GM18951 (cell line): ENCODE data around the gene CMTM1.

ENCODE experiments used
- POLR2A ChIP-seq: IDR thresholded peaks from 4 replicates; pipeline ENCODE4 v1.6.1; 2011; ENCODE audit warnings: mild to moderate bottlenecking; ENCODE audit not compliant: insufficient read length, insufficient read depth; ENCODE audit errors: extremely low read depth
- in situ Hi-C: fragments of 300-500 bp; cut with MboI; formaldehyde crosslinking; loops from one replicate; pipeline ENCODE4 v1.12.0; 2022; ENCODE audit warnings: low sequenced_read_pairs, mixed read lengths, inconsistent platforms; ENCODE audit not compliant: unreplicated experiment

The CMTM1 gene

DNA sequence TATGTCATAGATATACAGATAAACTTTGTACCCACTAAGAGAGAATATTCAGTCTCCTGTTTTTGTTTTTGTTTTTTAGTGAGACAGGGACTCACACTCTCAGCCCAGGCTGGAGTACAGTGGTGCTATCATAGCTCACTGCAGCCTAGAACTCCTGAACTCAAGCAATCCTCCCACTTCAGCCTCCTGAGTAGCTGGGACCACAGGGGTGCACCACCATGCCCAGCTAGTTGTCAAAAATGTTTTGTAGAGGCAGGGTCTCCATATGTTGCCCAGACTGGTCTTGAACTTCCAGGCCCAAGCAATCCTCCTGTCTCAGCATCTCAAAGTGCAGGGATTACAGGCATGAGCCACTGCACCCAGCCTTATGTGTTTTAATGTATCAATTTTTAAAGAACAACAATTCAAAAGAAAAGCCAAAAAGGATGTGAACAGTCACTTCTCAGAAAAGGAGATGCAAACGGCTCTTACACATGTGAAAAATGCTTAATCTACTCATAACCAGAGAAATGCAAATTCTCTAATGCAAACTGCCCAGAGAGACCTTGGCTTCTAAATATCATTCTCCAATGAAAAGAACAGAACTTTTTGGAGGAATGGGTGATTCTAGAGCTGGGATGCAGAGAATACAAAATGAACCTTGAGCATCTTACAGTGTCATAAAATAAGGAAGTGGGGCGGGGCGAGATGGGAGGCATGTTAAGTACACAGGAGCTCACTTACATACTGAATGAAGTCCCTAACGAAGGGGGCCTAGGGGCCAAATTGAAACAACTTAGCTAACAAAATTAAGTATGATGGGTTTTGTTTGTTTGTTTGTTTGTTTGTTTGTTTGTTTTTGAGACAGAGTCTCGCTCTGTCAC lies 31.0 kb downstream of the CMTM1 start:
- in situ Hi-C loops, result loop anchor here (10.0 kb wide), 1 partner anchor 182 kb away; no protein-coding TSS in a partner anchor
- no peak for TF ChIP-seq POLR2A

DNA sequence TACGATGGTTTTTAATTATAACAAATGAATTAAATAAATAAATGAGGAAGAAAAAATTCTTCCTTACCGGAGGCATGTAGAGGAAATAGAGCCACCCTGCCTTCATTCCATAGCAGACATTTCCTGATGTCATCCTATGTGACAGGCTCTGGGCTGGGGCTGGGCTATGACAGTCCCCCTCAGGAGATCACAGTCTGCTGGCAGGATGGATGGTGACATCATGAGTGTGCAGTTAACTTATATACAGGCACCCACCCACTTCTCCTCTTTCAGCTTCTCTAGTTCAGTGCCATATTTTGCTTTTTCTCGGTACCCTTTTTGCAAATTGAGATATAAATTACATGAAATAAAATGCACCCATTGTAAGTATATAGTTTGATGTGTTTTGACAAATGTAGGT lies 31.9 kb downstream of the CMTM1 start:
- in situ Hi-C loops, result loop anchor here (10.0 kb wide), 1 partner anchor 183 kb away; no protein-coding TSS in a partner anchor
- no peak for TF ChIP-seq POLR2A

DNA sequence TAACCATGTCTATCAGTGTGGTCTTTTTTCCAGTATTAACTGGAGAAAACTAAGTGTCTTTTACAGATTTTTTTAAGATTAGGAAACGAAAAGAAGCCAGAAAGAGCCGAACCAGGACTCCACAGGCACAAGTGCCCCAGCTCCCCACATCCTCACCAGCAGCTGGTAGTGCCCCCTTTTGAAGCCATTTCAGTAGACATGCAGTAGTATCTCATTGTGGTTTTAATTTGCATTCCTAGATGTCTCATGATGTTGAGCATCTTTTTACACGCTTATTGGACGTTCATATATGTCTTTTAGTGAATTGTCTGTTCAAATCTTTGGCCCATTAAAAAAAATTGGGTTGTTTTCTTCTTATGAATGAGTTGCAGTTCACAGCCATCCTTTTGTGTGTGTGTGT lies 33.5 kb downstream of the CMTM1 start:
- TF ChIP-seq POLR2A, result no peak
- in situ Hi-C loops, result loop anchor here (10.0 kb wide), 1 partner anchor 185 kb away; no protein-coding TSS in a partner anchor

- no peak for TF ChIP-seq POLR2A
- in situ Hi-C loops, result no loop called here
These were observed 34.2 kb downstream of the CMTM1 start for GRCh38 chr16:66600477-66600876.

GRCh38 chr16:66601471-66601870 lies 35.2 kb downstream of the CMTM1 start:
- TF ChIP-seq POLR2A, result no peak
- in situ Hi-C loops, result no loop called here

GRCh38 chr16:66603537-66604375 lies 37.5 kb downstream of the CMTM1 start:
- in situ Hi-C loops, result no loop called here
- peak; percentile 20 for TF ChIP-seq POLR2A

DNA sequence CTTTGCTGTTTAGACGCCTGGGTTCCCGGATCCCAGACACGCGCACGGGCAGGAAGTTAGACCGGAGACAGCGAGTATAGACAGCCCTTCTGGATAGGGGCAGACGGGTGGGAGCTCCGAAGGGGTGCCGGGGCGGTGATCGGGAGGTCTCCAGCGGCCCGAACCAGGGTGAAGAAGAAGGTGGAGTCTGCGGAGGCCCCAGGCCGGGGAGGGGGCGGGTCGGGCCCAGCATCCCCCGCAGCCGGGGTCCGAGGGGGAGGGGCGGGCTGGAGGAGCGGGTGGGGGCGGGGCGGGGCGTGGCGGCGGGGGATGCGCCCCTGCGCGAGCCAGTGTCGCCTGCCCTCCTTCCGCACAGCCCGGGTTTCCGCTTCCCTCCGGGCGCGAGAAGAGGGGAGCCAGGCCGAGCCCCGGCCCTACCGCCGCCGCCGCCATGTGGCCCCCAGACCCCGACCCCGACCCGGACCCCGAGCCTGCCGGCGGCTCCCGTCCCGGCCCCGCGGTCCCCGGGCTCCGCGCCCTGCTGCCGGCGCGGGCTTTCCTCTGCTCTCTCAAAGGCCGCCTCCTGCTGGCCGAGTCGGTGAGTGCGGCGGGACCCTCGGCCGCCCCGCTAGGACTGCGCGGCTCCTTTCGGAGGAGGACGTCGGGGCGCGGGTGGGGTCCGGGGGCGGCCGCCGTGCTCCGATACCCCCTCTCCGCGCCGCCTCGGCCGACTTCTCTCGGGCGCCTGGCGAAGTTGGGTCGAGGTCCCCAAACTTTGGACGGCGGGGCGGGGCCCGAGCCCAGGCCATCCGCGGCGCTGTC lies 38.3 kb downstream of the CMTM1 start, which contains the start of gene CMTM3:
Gene CMTM3 (plus strand): TSS at position 329 of the 801 bp plus-strand sequence. CDS start 102 bp downstream, at position 431.
- TF ChIP-seq POLR2A, result peak; percentile 7
- in situ Hi-C loops, result no loop called here

DNA sequence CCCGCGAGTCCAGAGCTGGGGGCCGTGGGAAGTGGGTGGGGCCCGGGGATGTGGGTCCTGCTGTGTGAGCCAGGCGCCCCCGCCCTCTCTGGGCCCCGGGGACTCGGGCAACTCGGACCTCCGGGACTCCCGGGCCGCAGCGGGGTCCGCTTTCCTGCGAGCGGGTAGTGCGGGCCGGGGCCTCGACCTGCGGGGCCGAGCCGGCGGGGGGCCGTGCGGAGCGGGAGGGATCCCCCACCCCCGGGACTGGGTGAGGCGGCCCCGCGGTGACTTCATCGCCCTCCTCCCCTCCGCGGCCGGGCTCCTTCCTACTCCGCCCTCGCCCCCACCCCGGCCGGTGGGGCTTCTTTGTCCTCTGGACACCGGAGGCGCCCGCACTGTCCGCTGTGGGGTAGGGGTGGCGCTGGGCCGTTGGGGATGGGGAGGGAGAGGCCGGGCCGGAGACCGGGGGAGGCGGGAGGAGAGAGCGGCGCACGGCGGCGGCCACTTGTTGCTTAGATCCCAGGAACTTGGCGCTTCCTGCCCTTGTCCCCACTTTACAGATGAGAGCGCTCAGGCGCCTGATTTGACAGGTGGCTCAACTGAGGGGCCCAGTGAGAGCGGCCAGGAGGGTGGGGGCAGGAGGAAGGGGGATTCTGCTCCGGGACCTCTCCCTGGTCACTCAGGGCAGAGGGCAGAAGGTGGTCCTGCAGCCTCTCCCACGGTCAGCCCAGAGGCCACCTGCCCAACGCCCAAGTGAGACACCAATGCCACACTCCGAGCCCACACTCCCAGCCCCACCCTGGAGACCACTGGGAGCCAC lies 39.1 kb downstream of the CMTM1 start:
- in situ Hi-C loops, result no loop called here
- no peak for TF ChIP-seq POLR2A

DNA sequence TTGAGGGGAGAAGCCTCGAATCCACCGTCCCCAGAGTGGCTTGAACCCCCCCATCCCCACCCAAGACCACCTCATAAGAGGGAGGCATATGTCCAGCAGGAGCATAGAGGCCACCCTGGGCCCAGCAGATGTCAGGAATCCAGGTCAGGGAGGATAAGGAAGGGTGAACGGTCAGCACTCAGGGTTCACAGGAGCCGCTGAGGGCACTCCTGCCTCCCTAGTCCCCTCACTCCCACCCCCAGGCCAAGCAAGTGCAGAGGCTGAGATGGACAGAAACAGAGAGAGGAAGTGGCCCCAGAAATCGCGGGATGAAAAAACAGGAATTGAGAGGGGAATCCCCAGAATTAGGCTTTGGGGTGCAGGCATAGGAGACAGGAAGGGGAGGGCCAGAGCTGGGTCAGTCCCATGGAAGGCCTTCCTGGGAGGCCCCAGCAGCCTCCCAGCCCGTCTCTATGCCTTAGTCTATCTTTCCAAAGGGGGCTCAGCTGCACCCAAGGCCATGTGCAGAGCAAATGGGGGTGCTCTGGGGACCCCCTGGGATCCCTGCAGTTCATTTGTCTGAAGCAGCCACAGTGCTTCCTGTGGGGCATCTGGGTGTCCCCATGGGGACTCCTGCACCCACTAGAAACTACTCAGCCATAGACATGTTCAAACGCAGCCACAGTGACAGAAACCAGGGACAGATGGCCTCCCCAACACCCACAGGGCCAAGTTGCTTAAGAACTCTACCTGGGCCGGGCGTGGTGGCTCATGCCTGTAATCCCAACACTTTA lies 39.9 kb downstream of the CMTM1 start:
- TF ChIP-seq POLR2A, result peak; percentile 22
- in situ Hi-C loops, result no loop called here

- in situ Hi-C loops, result no loop called here
- TF ChIP-seq POLR2A, result no peak
These were observed 42.3 kb downstream of the CMTM1 start for GRCh38 chr16:66608241-66609138.

GRCh38 chr16:66609139-66609510 lies 42.9 kb downstream of the CMTM1 start:
- in situ Hi-C loops, result no loop called here
- no peak for TF ChIP-seq POLR2A
